Liver (tissue), 9 donors: ENCODE data around the gene NELL1. TPM values are rescaled to one million over a fixed set of nuclear protein-coding genes. Genes with fewer than 3 reads are reported as not detected.

Experiments
- DNase-seq: peaks from one replicate; pipeline ENCODE4 v3.0.0-alpha.2; 2017; ENCODE audit warnings: low spot score
- H3K27ac ChIP-seq, 2 donors: one replicate each; pipeline ENCODE4 v1.7.0; 2013; ENCODE audit warnings: inconsistent platforms in 2 of 2, low read length in 2 of 2, control low read depth in 1 of 2, low read depth in 1 of 2, mild to moderate bottlenecking in 1 of 2
- H3K27me3 ChIP-seq, 4 donors: one replicate each; pipeline versions ENCODE4 v1.6.1 to v1.7.0; 2013; ENCODE audit warnings: low read length in 3 of 4, inconsistent platforms in 1 of 4, mild to moderate bottlenecking in 1 of 4, moderate library complexity in 1 of 4; ENCODE audit not compliant: control insufficient read depth in 4 of 4, insufficient read depth in 4 of 4
- H3K36me3 ChIP-seq, 4 donors: one replicate each; pipeline versions ENCODE4 v1.6.1 to v1.7.0; 2013; ENCODE audit warnings: low read length in 3 of 4, mild to moderate bottlenecking in 3 of 4, low read depth in 1 of 4, moderate library complexity in 1 of 4; ENCODE audit not compliant: control insufficient read depth in 4 of 4, insufficient read depth in 3 of 4
- H3K4me1 ChIP-seq, 4 donors: one replicate each; pipeline versions ENCODE4 v1.6.1 to v1.7.0; 2013; ENCODE audit warnings: low read length in 3 of 4, mild to moderate bottlenecking in 3 of 4, moderate library complexity in 1 of 4; ENCODE audit not compliant: control insufficient read depth in 4 of 4, insufficient read depth in 4 of 4
- H3K4me3 ChIP-seq, 3 donors: one replicate each; pipeline versions ENCODE4 v1.6.1 to v1.7.0; 2013; ENCODE audit warnings: low read length in 3 of 3, control low read depth in 1 of 3, low read depth in 1 of 3, mild to moderate bottlenecking in 1 of 3
- H3K9ac ChIP-seq, 2 donors: one replicate each; pipeline ENCODE4 v1.7.0; 2013; ENCODE audit warnings: low read length in 2 of 2, mild to moderate bottlenecking in 2 of 2, moderate library complexity in 2 of 2, control low read depth in 1 of 2, low read depth in 1 of 2
- H3K9me3 ChIP-seq, 4 donors: one replicate each; pipeline versions ENCODE4 v1.6.1 to v1.7.0; 2013; ENCODE audit warnings: low read length in 3 of 4; ENCODE audit not compliant: control insufficient read depth in 4 of 4
- ATF3 ChIP-seq: IDR thresholded peaks from 2 replicates; pipeline ENCODE4 v1.6.1; 2016; ENCODE audit warnings: antibody characterized with exemption
- EGR1 ChIP-seq, 2 donors: IDR thresholded peaks; 2 replicates each; pipeline ENCODE4 v1.6.1; 2016 to 2018; ENCODE audit warnings: antibody characterized with exemption in 2 of 2, low read depth in 2 of 2
- FOXA1 ChIP-seq: IDR thresholded peaks from 2 replicates; pipeline ENCODE4 v1.6.1; 2016; ENCODE audit warnings: antibody characterized with exemption
- FOXA2 ChIP-seq: IDR thresholded peaks from 2 replicates; pipeline ENCODE4 v1.6.1; 2016; ENCODE audit warnings: antibody characterized with exemption
- GABPA ChIP-seq, 2 donors: IDR thresholded peaks in 1 of 2; conservative IDR thresholded peaks in 1 of 2; 2 replicates each; pipeline ENCODE4 v1.6.1; 2016; ENCODE audit warnings: antibody characterized with exemption in 2 of 2, mild to moderate bottlenecking in 1 of 2, moderate library complexity in 1 of 2
- HNF4A ChIP-seq, 2 donors: conservative IDR thresholded peaks; 2 replicates each; pipeline ENCODE4 v1.6.1; 2016; ENCODE audit warnings: antibody characterized with exemption in 2 of 2, mild to moderate bottlenecking in 2 of 2
- HNF4G ChIP-seq: IDR thresholded peaks from 2 replicates; pipeline ENCODE4 v1.6.1; 2016; ENCODE audit warnings: antibody characterized with exemption
- JUND ChIP-seq, 2 donors: IDR thresholded peaks; 2 replicates each; pipeline ENCODE4 v1.6.1; 2016; ENCODE audit warnings: antibody characterized with exemption in 2 of 2
- MAX ChIP-seq: IDR thresholded peaks from 2 replicates; pipeline ENCODE4 v1.6.1; 2016; ENCODE audit warnings: antibody characterized with exemption
- NR2F2 ChIP-seq: IDR thresholded peaks from 2 replicates; pipeline ENCODE4 v1.6.1; 2016; ENCODE audit warnings: antibody characterized with exemption
- RAD21 ChIP-seq, 2 donors: IDR thresholded peaks; 2 replicates each; pipeline ENCODE4 v1.6.1; 2016; ENCODE audit warnings: antibody characterized with exemption in 2 of 2, mild to moderate bottlenecking in 2 of 2
- RXRA ChIP-seq, 2 donors: IDR thresholded peaks; 2 replicates each; pipeline ENCODE4 v1.6.1; 2017 to 2018; ENCODE audit warnings: antibody characterized with exemption in 2 of 2, mild to moderate bottlenecking in 1 of 2
- SP1 ChIP-seq: IDR thresholded peaks from 2 replicates; pipeline ENCODE4 v1.6.1; 2018; ENCODE audit warnings: antibody characterized with exemption, mild to moderate bottlenecking
- TAF1 ChIP-seq: conservative IDR thresholded peaks from 2 replicates; pipeline ENCODE4 v1.6.1; 2016; ENCODE audit warnings: antibody characterized with exemption, mild to moderate bottlenecking
- YY1 ChIP-seq: IDR thresholded peaks from 2 replicates; pipeline ENCODE4 v1.6.1; 2016; ENCODE audit warnings: antibody characterized with exemption, mild to moderate bottlenecking
- ZBTB33 ChIP-seq: IDR thresholded peaks from 2 replicates; pipeline ENCODE4 v1.6.1; 2016; ENCODE audit warnings: antibody characterized with exemption
- WGBS: extraction: QIAGEN DNeasy Blood & Tissue Kit; methylation state at CpG from one replicate; pipeline ENCODE4 v1.1.7; 2013; 5-methylcytosine and 5-hydroxymethylcytosine counted together
- polyA plus RNA-seq, 2 donors: library from polyadenylated mRNA; stranded (reverse) in 1 of 2; unstranded in 1 of 2; fragments of 200-250 nt in 1 of 2; fragments of >200 nt in 1 of 2; fragmentation: Nextera tagmentation in 1 of 2; extraction: Ambion mirVana in 1 of 2; gene quantifications; one replicate each; pipeline versions ENCODE4 v1.2.1 to v1.2.3, GENCODE V29; 2013 to 2015
- total RNA-seq, 2 donors: library from RNA; depleted of rRNA; stranded (reverse); fragments of >200 nt; gene quantifications; one replicate each; pipeline ENCODE4 v1.2.3, GENCODE V29; 2014
- TF ChIP-seq, protein P1 (sequence below): IDR thresholded peaks from 2 replicates; pipeline ENCODE4 v1.6.1; 2016; ENCODE audit warnings: antibody characterized with exemption, mild to moderate bottlenecking
- donor health status: healthy.
- donor health status: healthy.
- donor health status: healthy.
- donor health status: healthy.
- donor health status: healthy.

Gene NELL1
- total and polyA plus RNA-seq, 4 donors, result not detected

DNA sequence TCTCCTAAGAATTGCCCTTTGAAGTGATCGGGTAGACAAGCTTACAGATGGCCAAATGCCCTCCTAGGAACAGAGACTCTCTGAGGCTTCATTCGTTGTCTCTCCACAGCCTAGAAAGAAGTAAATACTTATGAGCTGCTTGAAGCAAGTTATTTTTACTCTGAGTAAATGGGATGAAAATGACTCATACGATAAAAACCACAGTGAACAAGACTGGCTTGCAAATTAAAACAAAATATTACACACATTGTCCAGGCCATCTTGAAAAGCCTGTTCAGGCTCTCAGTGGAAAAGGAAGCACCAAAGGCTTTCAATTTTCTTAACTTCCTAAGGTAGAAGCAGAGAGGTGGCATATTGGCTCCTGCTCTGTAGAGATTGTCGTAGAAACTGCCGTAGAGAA is 294.2 kb downstream of the NELL1 start:
- TF ChIP-seq ZBTB33 (no peak), RXRA (IDR thresholded peaks at IDR 0.05) (no peak), MAX (no peak), SP1 (no peak), YY1 (no peak), HNF4A (conservative IDR thresholded peaks at IDR 0.05) (no peak), GABPA (IDR thresholded peaks at IDR 0.05 in 1 of 2, conservative IDR thresholded peaks at IDR 0.05 in 1 of 2) (no peak), NR2F2 (no peak), RAD21 (IDR thresholded peaks at IDR 0.05) (no peak), EGR1 (IDR thresholded peaks at IDR 0.05; ENCODE audit: low read depth in 2 of 2) (no peak), TAF1 (no peak), FOXA1 (no peak), FOXA2 (no peak)
- TF ChIP-seq, protein P1, sequence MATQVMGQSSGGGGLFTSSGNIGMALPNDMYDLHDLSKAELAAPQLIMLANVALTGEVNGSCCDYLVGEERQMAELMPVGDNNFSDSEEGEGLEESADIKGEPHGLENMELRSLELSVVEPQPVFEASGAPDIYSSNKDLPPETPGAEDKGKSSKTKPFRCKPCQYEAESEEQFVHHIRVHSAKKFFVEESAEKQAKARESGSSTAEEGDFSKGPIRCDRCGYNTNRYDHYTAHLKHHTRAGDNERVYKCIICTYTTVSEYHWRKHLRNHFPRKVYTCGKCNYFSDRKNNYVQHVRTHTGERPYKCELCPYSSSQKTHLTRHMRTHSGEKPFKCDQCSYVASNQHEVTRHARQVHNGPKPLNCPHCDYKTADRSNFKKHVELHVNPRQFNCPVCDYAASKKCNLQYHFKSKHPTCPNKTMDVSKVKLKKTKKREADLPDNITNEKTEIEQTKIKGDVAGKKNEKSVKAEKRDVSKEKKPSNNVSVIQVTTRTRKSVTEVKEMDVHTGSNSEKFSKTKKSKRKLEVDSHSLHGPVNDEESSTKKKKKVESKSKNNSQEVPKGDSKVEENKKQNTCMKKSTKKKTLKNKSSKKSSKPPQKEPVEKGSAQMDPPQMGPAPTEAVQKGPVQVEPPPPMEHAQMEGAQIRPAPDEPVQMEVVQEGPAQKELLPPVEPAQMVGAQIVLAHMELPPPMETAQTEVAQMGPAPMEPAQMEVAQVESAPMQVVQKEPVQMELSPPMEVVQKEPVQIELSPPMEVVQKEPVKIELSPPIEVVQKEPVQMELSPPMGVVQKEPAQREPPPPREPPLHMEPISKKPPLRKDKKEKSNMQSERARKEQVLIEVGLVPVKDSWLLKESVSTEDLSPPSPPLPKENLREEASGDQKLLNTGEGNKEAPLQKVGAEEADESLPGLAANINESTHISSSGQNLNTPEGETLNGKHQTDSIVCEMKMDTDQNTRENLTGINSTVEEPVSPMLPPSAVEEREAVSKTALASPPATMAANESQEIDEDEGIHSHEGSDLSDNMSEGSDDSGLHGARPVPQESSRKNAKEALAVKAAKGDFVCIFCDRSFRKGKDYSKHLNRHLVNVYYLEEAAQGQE, result no peak
- Histone ChIP-seq H3K9ac (no peak overlapping the region), H3K36me3 (no peaks in the 10 kb centered on the region), H3K27ac (no peak overlapping the region), H3K4me3 (no peak overlapping the region), H3K27me3 (peaks cover 0 to 4% (median 0%) of the 10 kb centered on the region in 4 donors), H3K9me3 (no peaks in the 10 kb centered on the region), H3K4me1 (no peaks in the 10 kb centered on the region)
- WGBS, result 73% methylated on average over 5 of the region's 5 CpGs
- no peak for DNase-seq

DNA sequence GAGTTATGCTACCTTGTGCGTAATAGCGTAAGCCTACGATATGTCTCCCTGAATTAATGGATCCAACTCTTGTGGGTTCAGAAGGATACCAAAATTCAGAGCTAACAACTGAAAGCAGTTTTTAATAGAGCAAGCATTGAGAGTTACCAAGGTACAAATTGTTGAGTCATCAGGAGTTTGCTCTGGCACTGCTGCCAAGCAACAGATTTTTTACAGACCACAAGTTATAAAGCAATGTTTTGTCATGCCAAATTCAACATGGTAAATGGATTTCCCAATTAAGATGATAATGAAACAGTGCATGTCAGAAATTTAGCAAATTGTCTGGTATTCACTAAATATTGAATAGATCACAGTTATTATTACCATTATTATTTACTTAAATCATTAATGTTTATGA is 295.6 kb downstream of the NELL1 start:
- 95% methylated on average over 3 of the region's 3 CpGs for WGBS
- Histone ChIP-seq H3K4me3 (no peak overlapping the region), H3K9ac (no peak overlapping the region), H3K4me1 (no peaks in the 10 kb centered on the region), H3K27ac (no peak overlapping the region), H3K27me3 (peaks cover 0 to 4% (median 0%) of the 10 kb centered on the region in 4 donors), H3K9me3 (no peaks in the 10 kb centered on the region), H3K36me3 (no peaks in the 10 kb centered on the region)
- TF ChIP-seq RXRA (IDR thresholded peaks at IDR 0.05), result no peak
- TF ChIP-seq SP1, result no peak
- no peak for DNase-seq

DNA sequence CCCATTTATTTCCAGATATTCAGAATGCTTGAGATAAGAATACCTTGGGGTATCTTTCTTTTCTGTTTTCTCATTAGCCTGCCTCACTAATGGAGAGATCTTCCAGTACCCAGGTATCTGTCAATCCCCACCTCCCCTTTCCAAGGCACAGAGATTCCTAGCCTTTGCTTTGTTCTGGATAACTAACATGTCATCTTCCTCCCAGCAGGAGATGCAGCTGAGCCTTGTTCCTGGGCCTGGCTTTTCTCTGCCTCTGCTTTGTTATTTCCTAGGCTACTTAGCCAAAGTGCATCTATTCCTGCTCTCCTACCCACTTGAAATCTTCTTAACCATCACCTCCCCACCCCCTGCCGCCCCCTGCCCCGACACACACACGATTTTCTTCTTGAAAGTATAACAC is 297.1 kb downstream of the NELL1 start:
- Histone ChIP-seq H3K4me3 (no peak overlapping the region), H3K27ac (no peak overlapping the region), H3K4me1 (no peaks in the 10 kb centered on the region), H3K27me3 (peaks cover 0 to 4% (median 0%) of the 10 kb centered on the region in 4 donors), H3K9ac (no peak overlapping the region), H3K9me3 (no peaks in the 10 kb centered on the region), H3K36me3 (no peaks in the 10 kb centered on the region)
- WGBS, result 46% methylated on average over 3 of the region's 3 CpGs
- DNase-seq, result no peak
- no peak for TF ChIP-seq NR2F2
- TF ChIP-seq FOXA1, result no peak
- TF ChIP-seq EGR1 (IDR thresholded peaks at IDR 0.05; ENCODE audit: low read depth in 2 of 2), result no peak
- no peak for TF ChIP-seq TAF1
- TF ChIP-seq YY1, result no peak
- TF ChIP-seq, protein P1, result no peak
- TF ChIP-seq GABPA (IDR thresholded peaks at IDR 0.05 in 1 of 2, conservative IDR thresholded peaks at IDR 0.05 in 1 of 2), result no peak
- no peak for TF ChIP-seq JUND (IDR thresholded peaks at IDR 0.05)
- TF ChIP-seq SP1, result no peak
- TF ChIP-seq RXRA (IDR thresholded peaks at IDR 0.05), result no peak
- no peak for TF ChIP-seq ATF3
- TF ChIP-seq RAD21 (IDR thresholded peaks at IDR 0.05), result no peak
- TF ChIP-seq MAX, result no peak
- no peak for TF ChIP-seq HNF4A (conservative IDR thresholded peaks at IDR 0.05)
- no peak for TF ChIP-seq HNF4G
